ENCODE data around the gene MRPL16. TPM values are rescaled to one million over a fixed set of nuclear protein-coding genes. Genes with fewer than 3 reads are reported as not detected.

The MRPL16 gene
- total and polyA plus RNA-seq, 2 of the 13 experiments (the other 11 are each of a cell fraction or from before 2014, with no cell fraction given): 45.3 to 62.6 TPM

- TF ChIP-seq ZNF550 (CRISPR knock-in tag; IDR thresholded peaks at IDR 0.05; ENCODE audit: borderline replicate concordance): no peak
- no peak for TF ChIP-seq ZNF264 (CRISPR knock-in tag; IDR thresholded peaks at IDR 0.05)
- peak; percentile 24; the same call in 1 of the 2 replicates for TF ChIP-seq ZBTB21 (CRISPR knock-in tag; IDR thresholded peaks at IDR 0.05)
- TF ChIP-seq ZNF841 (CRISPR knock-in tag; IDR thresholded peaks at IDR 0.05; ENCODE audit: borderline replicate concordance): no peak
- peak; percentile 86 for TF ChIP-seq ZNF431 (CRISPR knock-in tag; IDR thresholded peaks at IDR 0.05; ENCODE audit: borderline replicate concordance, low read depth)
- no peak for TF ChIP-seq SRSF4 (IDR thresholded peaks at IDR 0.05; ENCODE audit: low read depth, low read length, poor library complexity, severe bottlenecking)
- no peak for TF ChIP-seq HNRNPUL1 (IDR thresholded peaks at IDR 0.05; ENCODE audit: low read depth, low read length)
- no peak for TF ChIP-seq JDP2 (CRISPR knock-in tag; IDR thresholded peaks at IDR 0.05; ENCODE audit: borderline replicate concordance)
- no peak for TF ChIP-seq TP53 (CRISPR knock-in tag; conservative IDR thresholded peaks at IDR 0.05)
- peak; percentile 25; the same call in 1 of the 2 replicates for TF ChIP-seq ZNF12 (CRISPR knock-in tag; IDR thresholded peaks at IDR 0.05)
- peak; percentile 71; the same call in 1 of the 2 replicates for TF ChIP-seq BRF2 (CRISPR knock-in tag; IDR thresholded peaks at IDR 0.05)
- no peak for TF ChIP-seq ZNF747 (CRISPR knock-in tag; IDR thresholded peaks at IDR 0.05; ENCODE audit: borderline replicate concordance)
- no peak for TF ChIP-seq BCLAF1 (IDR thresholded peaks at IDR 0.05)
- peak; percentile 87; the same call in 1 of the 2 replicates for TF ChIP-seq ZNF580 (CRISPR knock-in tag; IDR thresholded peaks at IDR 0.05; ENCODE audit: borderline replicate concordance, low read depth)
- TF ChIP-seq EZH2 (conservative IDR thresholded peaks at IDR 0.05; ENCODE audit: low read depth, low read length): no peak
- peak; percentile 51; the same call in 1 of the 2 replicates for TF ChIP-seq GZF1 (CRISPR knock-in tag; IDR thresholded peaks at IDR 0.05)
- TF ChIP-seq JUN (CRISPR knock-in tag; IDR thresholded peaks at IDR 0.05): no peak; the same call in 1 of the 2 replicates
These were observed at the start of gene MRPL16 (continued) for GRCh38 chr11:59810189-59810910.
